Measurements from ENCODE around the gene IFNE.

DNA sequence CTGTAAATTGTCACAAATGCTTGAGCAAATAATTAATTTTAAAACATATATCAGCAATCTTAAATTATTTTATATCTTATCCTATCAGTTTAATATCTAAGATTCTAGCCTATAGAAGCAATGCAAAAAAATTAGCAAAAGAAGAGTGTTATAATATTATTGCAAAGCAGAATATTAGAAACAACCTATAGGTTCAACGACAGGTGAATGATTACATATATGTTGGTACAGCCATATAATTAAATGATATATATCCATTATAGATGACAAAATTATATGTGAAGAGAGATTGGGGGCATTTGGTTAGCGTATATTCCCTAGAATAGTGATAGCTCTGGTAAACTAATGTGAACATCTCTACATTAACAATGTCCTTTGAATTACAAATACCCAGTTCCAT, at the start of gene IFNE:
- TF ChIP-seq, protein P1, sequence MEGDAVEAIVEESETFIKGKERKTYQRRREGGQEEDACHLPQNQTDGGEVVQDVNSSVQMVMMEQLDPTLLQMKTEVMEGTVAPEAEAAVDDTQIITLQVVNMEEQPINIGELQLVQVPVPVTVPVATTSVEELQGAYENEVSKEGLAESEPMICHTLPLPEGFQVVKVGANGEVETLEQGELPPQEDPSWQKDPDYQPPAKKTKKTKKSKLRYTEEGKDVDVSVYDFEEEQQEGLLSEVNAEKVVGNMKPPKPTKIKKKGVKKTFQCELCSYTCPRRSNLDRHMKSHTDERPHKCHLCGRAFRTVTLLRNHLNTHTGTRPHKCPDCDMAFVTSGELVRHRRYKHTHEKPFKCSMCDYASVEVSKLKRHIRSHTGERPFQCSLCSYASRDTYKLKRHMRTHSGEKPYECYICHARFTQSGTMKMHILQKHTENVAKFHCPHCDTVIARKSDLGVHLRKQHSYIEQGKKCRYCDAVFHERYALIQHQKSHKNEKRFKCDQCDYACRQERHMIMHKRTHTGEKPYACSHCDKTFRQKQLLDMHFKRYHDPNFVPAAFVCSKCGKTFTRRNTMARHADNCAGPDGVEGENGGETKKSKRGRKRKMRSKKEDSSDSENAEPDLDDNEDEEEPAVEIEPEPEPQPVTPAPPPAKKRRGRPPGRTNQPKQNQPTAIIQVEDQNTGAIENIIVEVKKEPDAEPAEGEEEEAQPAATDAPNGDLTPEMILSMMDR (IDR thresholded peaks at IDR 0.05) = no peak
- TF ChIP-seq POLR2A (IDR thresholded peaks at IDR 0.05) = no peak
